HFFc6 (cell line): ENCODE data around the gene ARHGEF37. TPM values are rescaled to one million over a fixed set of nuclear protein-coding genes. Genes with fewer than 3 reads are reported as not detected.
"Not testable (repeated sequence)": the region's sequence is repeated elsewhere in the genome, so short reads cannot be mapped to it uniquely, and the experiment has no call there.

ENCODE experiments used
- DNase-seq: peaks from one replicate; pipeline ENCODE4 v3.0.0-alpha.2; 2018
- H3K27ac Mint-ChIP-seq: 2 replicates; pipeline ENCODE4 v1.8.0; 2020; ENCODE audit warnings: mild to moderate bottlenecking, mixed read lengths
- H3K27me3 Mint-ChIP-seq: 2 replicates; pipeline ENCODE4 v1.8.0; 2021; ENCODE audit warnings: mild to moderate bottlenecking, moderate library complexity, mixed read lengths; ENCODE audit not compliant: insufficient read depth
- H3K36me3 Mint-ChIP-seq: 2 replicates; pipeline ENCODE4 v1.8.0; 2021; ENCODE audit warnings: low read depth, mixed read lengths
- H3K4me1 Mint-ChIP-seq: 2 replicates; pipeline ENCODE4 v1.8.0; 2020; ENCODE audit warnings: low read depth, mixed read lengths
- H3K4me3 Mint-ChIP-seq: 2 replicates; pipeline ENCODE4 v1.8.0; 2020; ENCODE audit warnings: mild to moderate bottlenecking, moderate library complexity, mixed read lengths
- H3K9me3 Mint-ChIP-seq: 2 replicates; pipeline ENCODE4 v1.8.0; 2020; ENCODE audit warnings: mild to moderate bottlenecking, mixed read lengths
- CTCF ChIP-seq: fragments of 200-600 bp; sonication (generic); IDR thresholded peaks from 2 replicates; pipeline ENCODE4 v1.5.0; 2021; ENCODE audit warnings: antibody characterized with exemption, mild to moderate bottlenecking
- total RNA-seq, 6 experiments: library from RNA; stranded (reverse); fragmentation: NEBNext Ultra II Directional; extraction: Animal tissue kit (Norgen Biotek cat#: 25700); gene quantifications; 2 replicates in 1 of 6; 3 replicates in 5 of 6; pipeline ENCODE4 v1.2.3, GENCODE V29; 2021

The ARHGEF37 gene
- total RNA-seq, 6 experiments from 2014 or later: 0.31 to 0.81 (median 0.38) TPM

GRCh38 chr5:149666212-149666852 is 85.0 kb downstream of the ARHGEF37 start:
- H3K27me3 Mint-ChIP-seq: peaks cover 5% of the 10 kb centered on the region
- H3K4me1 Mint-ChIP-seq: no peaks in the 10 kb centered on the region
- no peak for TF ChIP-seq CTCF
- H3K9me3 Mint-ChIP-seq: peaks cover 10% of the 10 kb centered on the region
- no peak overlapping the region for H3K27ac Mint-ChIP-seq
- H3K4me3 Mint-ChIP-seq: no peak overlapping the region
- H3K36me3 Mint-ChIP-seq: no peaks in the 10 kb centered on the region
- DNase-seq: no peak

- no peaks in the 10 kb centered on the region for H3K36me3 Mint-ChIP-seq
- TF ChIP-seq CTCF: peak; percentile 97
Measured at GRCh38 chr5:149667084-149667828, 86.0 kb downstream of the ARHGEF37 start.

DNA sequence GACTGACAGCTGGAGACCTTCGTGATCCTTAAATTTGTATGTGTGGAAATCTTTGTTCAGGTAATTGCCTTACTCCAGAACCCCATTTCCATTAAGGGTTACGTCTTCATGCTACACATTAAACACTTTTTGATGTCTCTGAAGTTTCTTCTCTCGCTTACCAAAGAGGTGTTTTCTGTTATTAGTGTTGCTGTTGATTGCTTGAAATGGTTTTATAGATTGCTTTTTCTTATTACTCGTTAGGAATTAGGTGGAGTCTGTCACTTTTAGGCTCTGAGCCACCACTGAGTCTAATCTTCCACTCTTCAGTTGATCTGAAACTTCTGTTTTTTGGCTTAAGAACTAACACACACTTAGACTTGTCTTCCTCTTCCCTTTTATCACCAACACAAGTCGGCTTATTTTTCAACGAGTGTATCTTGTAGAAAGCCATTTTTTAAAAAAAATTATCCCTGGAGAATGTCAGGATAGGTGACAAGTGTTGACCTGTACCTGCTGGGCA is 86.6 kb downstream of the ARHGEF37 start:
- Mint-ChIP-seq H3K4me1 (no peaks in the 10 kb centered on the region), H3K36me3 (no peaks in the 10 kb centered on the region)
- TF ChIP-seq CTCF: peak; percentile 77

More at GRCh38 chr5:149667084-149667828, 86.0 kb downstream of the ARHGEF37 start:
- H3K4me1 Mint-ChIP-seq: no peaks in the 10 kb centered on the region
- no peak overlapping the region for H3K4me3 Mint-ChIP-seq
- H3K27me3 Mint-ChIP-seq: peaks cover 7% of the 10 kb centered on the region
- H3K9me3 Mint-ChIP-seq: peaks cover 17% of the 10 kb centered on the region
- H3K27ac Mint-ChIP-seq: no peak overlapping the region
- peak; percentile 15 for DNase-seq

DNA sequence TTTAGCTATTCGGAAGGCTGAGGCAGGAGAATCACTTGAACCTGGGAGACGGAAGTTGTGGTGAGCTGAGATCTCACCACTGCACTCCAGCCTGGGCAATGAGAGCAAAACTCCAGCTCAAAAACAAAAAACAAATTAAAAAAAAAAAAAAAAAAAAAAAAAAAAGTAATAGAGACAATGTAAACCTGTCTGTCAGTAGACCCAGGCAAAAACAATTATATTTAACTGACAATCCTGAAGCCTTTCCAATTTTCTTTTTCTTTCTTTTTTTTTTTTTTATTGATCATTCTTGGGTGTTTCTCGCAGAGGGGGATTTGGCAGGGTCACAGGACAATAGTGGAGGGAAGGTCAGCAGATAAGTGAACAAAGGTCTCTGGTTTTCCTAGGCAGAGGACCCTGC is 88.0 kb downstream of the ARHGEF37 start:
- H3K27ac Mint-ChIP-seq: not testable (repeated sequence)
- peaks cover 17% of the 10 kb centered on the region for H3K9me3 Mint-ChIP-seq

More for the DNA sequence above, 86.6 kb downstream of the ARHGEF37 start:
- peaks cover 11% of the 10 kb centered on the region for H3K27me3 Mint-ChIP-seq
- H3K9me3 Mint-ChIP-seq: peaks cover 17% of the 10 kb centered on the region
- H3K27ac Mint-ChIP-seq: no peak overlapping the region
- no peak for DNase-seq
- no peak overlapping the region for H3K4me3 Mint-ChIP-seq

GRCh38 chr5:149671544-149671943 is 90.2 kb downstream of the ARHGEF37 start:
- Mint-ChIP-seq H3K27ac (no peak overlapping the region), H3K4me3 (no peak overlapping the region), H3K27me3 (peaks cover 26% of the 10 kb centered on the region), H3K9me3 (peaks cover 17% of the 10 kb centered on the region), H3K4me1 (no peaks in the 10 kb centered on the region), H3K36me3 (no peaks in the 10 kb centered on the region)
- TF ChIP-seq CTCF: no peak
- no peak for DNase-seq

More for the DNA sequence above, 88.0 kb downstream of the ARHGEF37 start:
- not testable (repeated sequence) for H3K4me1 Mint-ChIP-seq, H3K4me3 Mint-ChIP-seq, H3K36me3 Mint-ChIP-seq, DNase-seq
- peaks cover 16% of the 10 kb centered on the region for H3K27me3 Mint-ChIP-seq
